Measurements from ENCODE around the gene CALML6. TPM values are rescaled to one million over a fixed set of nuclear protein-coding genes. Genes with fewer than 3 reads are reported as not detected.

The CALML6 gene
- polyA plus RNA-seq, 4 donors = 0.18 to 2.6 TPM; not detected in 2

- H3K36me3 ChIP-seq (ENCODE audit: control insufficient read depth in 3 of 3, insufficient read depth in 2 of 3, low read depth in 1 of 3, low read length in 3 of 3) = peaks cover 0 to 4% (median 0%) of the 10 kb centered on the region in 3 donors
- H3K9me3 ChIP-seq (ENCODE audit: control insufficient read depth in 2 of 2, insufficient read depth in 1 of 2, low read depth in 1 of 2, low read length in 1 of 2) = peaks cover 0 to 1% of the 10 kb centered on the region in 2 donors
- FAIRE-seq (no peak), DNase-seq (no peak)
- WGBS, 3 donors = 57 to 73% (median 65%) methylated on average over 5 to 6 of the region's 6 CpGs
- H3K4me3 ChIP-seq (ENCODE audit: low read depth in 1 of 3, low read length in 3 of 3) = no peak overlapping the region
- H3K27ac ChIP-seq (ENCODE audit: low read depth in 1 of 3, low read length in 2 of 3) = peak overlapping the region in 2 of 3 donors; percentile 56 to 93
- H3K27me3 ChIP-seq (ENCODE audit: control insufficient read depth in 3 of 3, insufficient read depth in 3 of 3, low read length in 3 of 3) = no peaks in the 10 kb centered on the region
- peaks cover 2 to 51% (median 5%) of the 10 kb centered on the region in 3 donors for H3K4me1 ChIP-seq (ENCODE audit: control insufficient read depth in 3 of 3, insufficient read depth in 2 of 3, low read depth in 1 of 3, low read length in 2 of 3)
Observed at GRCh38 chr1:1922702-1922955, 7.6 kb downstream of the CALML6 start.

DNA sequence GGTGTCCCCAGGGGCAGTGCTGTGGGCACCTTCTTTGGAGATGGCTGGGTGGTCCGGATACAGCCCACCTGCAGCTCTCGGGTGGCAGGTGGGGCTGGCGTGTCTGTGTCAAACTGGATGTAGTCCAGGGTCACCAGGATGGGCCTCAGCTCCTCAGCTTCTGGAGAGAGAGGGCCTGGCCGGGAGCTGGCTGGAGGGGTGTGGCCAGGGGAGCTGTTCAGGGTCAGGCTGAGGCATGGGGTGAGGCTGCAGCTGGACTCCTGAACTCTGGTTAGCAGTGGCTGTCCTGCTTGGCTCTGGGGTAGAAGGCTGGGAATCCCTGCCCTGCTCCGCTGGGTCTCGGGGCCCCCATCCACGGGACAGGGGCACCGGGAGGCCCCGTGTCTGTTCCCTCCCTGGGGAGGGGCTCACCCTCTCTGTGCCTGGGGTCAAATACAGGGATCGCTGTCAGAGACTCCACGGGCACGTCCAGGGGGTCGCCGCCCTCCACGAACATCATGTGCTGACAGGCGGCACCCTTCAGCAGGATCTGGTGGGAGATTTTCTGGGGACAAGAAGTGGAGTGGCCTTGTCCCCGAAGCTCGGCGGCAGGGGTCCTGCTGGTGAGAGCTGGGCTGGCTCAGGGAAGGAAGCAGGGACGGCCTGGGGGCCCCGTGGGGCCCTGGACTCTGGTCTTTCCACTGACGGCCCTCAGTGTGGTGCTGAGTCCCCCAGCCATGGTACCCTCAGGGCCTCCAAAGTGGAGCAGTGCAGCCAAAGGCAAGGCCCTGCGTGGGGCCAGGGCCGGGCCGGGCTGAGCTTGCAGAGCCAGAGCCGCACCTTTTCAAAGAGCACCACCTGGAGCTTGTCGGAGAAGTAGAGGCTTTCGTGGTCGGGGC is 8.1 kb downstream of the CALML6 start:
- DNase-seq (peak; percentile 83 to 88), FAIRE-seq (no peak)
- peak overlapping the region in 2 of 3 donors; percentile 20 to 21 for H3K4me3 ChIP-seq (ENCODE audit: low read depth in 1 of 3, low read length in 3 of 3)
- peaks cover 2 to 46% (median 5%) of the 10 kb centered on the region in 3 donors for H3K4me1 ChIP-seq (ENCODE audit: control insufficient read depth in 3 of 3, insufficient read depth in 2 of 3, low read depth in 1 of 3, low read length in 2 of 3)
- 27 to 57% (median 38%) methylated on average over 28 to 29 of the region's 29 CpGs for WGBS, 3 donors
- no peaks in the 10 kb centered on the region for H3K36me3 ChIP-seq (ENCODE audit: control insufficient read depth in 3 of 3, insufficient read depth in 2 of 3, low read depth in 1 of 3, low read length in 3 of 3)
- peak overlapping the region in 2 of 3 donors; percentile 81 to 93 for H3K27ac ChIP-seq (ENCODE audit: low read depth in 1 of 3, low read length in 2 of 3)
- H3K9me3 ChIP-seq (ENCODE audit: control insufficient read depth in 2 of 2, insufficient read depth in 1 of 2, low read depth in 1 of 2, low read length in 1 of 2) = peaks cover 0 to 4% of the 10 kb centered on the region in 2 donors
- no peaks in the 10 kb centered on the region for H3K27me3 ChIP-seq (ENCODE audit: control insufficient read depth in 3 of 3, insufficient read depth in 3 of 3, low read length in 3 of 3)

GRCh38 chr1:1924386-1924785 is 9.3 kb downstream of the CALML6 start:
- H3K9me3 ChIP-seq (ENCODE audit: control insufficient read depth in 2 of 2, insufficient read depth in 1 of 2, low read depth in 1 of 2, low read length in 1 of 2) = peaks cover 0 to 4% of the 10 kb centered on the region in 2 donors
- no peak overlapping the region for H3K27ac ChIP-seq (ENCODE audit: low read depth in 1 of 3, low read length in 2 of 3)
- FAIRE-seq (no peak), DNase-seq (peak in 1 of 2 donors; percentile 45)
- no peak overlapping the region for H3K4me3 ChIP-seq (ENCODE audit: low read depth in 1 of 3, low read length in 3 of 3)
- no peaks in the 10 kb centered on the region for H3K36me3 ChIP-seq (ENCODE audit: control insufficient read depth in 3 of 3, insufficient read depth in 2 of 3, low read depth in 1 of 3, low read length in 3 of 3)
- H3K27me3 ChIP-seq (ENCODE audit: control insufficient read depth in 3 of 3, insufficient read depth in 3 of 3, low read length in 3 of 3) = no peaks in the 10 kb centered on the region
- peaks cover 0 to 42% (median 3%) of the 10 kb centered on the region in 3 donors for H3K4me1 ChIP-seq (ENCODE audit: control insufficient read depth in 3 of 3, insufficient read depth in 2 of 3, low read depth in 1 of 3, low read length in 2 of 3)
- 22 to 40% (median 24%) methylated on average over 13 to 18 of the region's 18 CpGs for WGBS, 3 donors

DNA sequence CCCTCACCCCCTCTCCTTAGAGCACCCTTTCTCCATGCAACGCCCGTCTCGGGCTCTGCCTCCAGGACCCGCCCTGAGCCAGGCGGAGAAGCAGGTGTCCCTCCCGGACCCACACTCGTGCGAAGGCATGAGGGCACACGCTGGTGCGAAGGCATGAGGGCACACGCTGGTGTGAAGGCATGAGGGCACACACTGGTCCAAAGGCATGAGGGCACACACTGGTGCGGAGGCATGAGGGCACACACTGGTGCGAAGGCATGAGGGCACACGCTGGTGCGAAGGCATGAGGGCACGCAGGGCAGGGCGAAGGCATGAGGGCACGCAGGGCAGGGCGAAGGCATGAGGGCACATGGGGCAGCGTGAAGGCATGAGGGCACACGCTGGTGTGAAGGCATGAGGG is 9.8 kb downstream of the CALML6 start:
- no peak for FAIRE-seq
- no peak for DNase-seq

GRCh38 chr1:1925437-1926345 is 10.6 kb downstream of the CALML6 start:
- no peak for DNase-seq
- Histone ChIP-seq H3K4me1 (ENCODE audit: control insufficient read depth in 3 of 3, insufficient read depth in 2 of 3, low read depth in 1 of 3, low read length in 2 of 3) (peaks cover 0 to 31% (median 3%) of the 10 kb centered on the region in 3 donors), H3K36me3 (ENCODE audit: control insufficient read depth in 3 of 3, insufficient read depth in 2 of 3, low read depth in 1 of 3, low read length in 3 of 3) (no peaks in the 10 kb centered on the region), H3K4me3 (ENCODE audit: low read depth in 1 of 3, low read length in 3 of 3) (no peak overlapping the region), H3K9me3 (ENCODE audit: control insufficient read depth in 2 of 2, insufficient read depth in 1 of 2, low read depth in 1 of 2, low read length in 1 of 2) (peaks cover 0 to 4% of the 10 kb centered on the region in 2 donors), H3K27me3 (ENCODE audit: control insufficient read depth in 3 of 3, insufficient read depth in 3 of 3, low read length in 3 of 3) (no peaks in the 10 kb centered on the region), H3K27ac (ENCODE audit: low read depth in 1 of 3, low read length in 2 of 3) (no peak overlapping the region)
- no peak for FAIRE-seq
- WGBS, 3 donors = 81 to 89% (median 87%) methylated on average over 27 of the region's 27 CpGs

More for the DNA sequence above, 9.8 kb downstream of the CALML6 start:
- no peaks in the 10 kb centered on the region for H3K36me3 ChIP-seq (ENCODE audit: control insufficient read depth in 3 of 3, insufficient read depth in 2 of 3, low read depth in 1 of 3, low read length in 3 of 3)
- no peak overlapping the region for H3K27ac ChIP-seq (ENCODE audit: low read depth in 1 of 3, low read length in 2 of 3)
- WGBS, 3 donors = 64 to 84% (median 74%) methylated on average over 21 of the region's 21 CpGs
- H3K4me3 ChIP-seq (ENCODE audit: low read depth in 1 of 3, low read length in 3 of 3) = no peak overlapping the region
- H3K9me3 ChIP-seq (ENCODE audit: control insufficient read depth in 2 of 2, insufficient read depth in 1 of 2, low read depth in 1 of 2, low read length in 1 of 2) = peaks cover 0 to 4% of the 10 kb centered on the region in 2 donors
- peaks cover 0 to 39% (median 3%) of the 10 kb centered on the region in 3 donors for H3K4me1 ChIP-seq (ENCODE audit: control insufficient read depth in 3 of 3, insufficient read depth in 2 of 3, low read depth in 1 of 3, low read length in 2 of 3)
- no peaks in the 10 kb centered on the region for H3K27me3 ChIP-seq (ENCODE audit: control insufficient read depth in 3 of 3, insufficient read depth in 3 of 3, low read length in 3 of 3)

DNA sequence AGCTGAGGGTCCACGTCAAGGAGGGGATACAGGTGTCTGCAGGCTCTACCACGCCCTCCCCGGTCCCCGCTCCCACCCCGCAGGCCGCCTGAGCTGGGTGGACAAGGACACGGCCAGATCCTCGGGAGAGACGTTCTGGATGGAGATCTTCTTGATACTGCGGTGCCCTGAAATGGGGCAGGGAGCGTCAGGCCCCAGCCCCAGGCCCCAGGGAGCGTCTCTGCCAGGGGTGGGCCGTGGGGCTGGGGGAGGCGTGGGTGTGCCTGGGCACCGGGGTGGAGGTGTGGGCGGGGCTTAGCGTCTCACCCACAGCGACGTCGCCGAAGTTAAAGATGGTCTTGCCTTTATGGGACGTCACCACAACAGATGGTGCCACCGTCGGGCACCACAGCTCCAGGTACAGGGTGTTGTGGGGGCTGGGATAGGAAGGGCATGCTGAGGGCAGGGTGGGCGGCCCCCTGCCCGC is 11.3 kb downstream of the CALML6 start:
- DNase-seq (no peak), FAIRE-seq (no peak)
- Histone ChIP-seq H3K27me3 (ENCODE audit: control insufficient read depth in 3 of 3, insufficient read depth in 3 of 3, low read length in 3 of 3) (no peaks in the 10 kb centered on the region), H3K36me3 (ENCODE audit: control insufficient read depth in 3 of 3, insufficient read depth in 2 of 3, low read depth in 1 of 3, low read length in 3 of 3) (no peaks in the 10 kb centered on the region), H3K9me3 (ENCODE audit: control insufficient read depth in 2 of 2, insufficient read depth in 1 of 2, low read depth in 1 of 2, low read length in 1 of 2) (peaks cover 0 to 4% of the 10 kb centered on the region in 2 donors), H3K4me3 (ENCODE audit: low read depth in 1 of 3, low read length in 3 of 3) (no peak overlapping the region), H3K4me1 (ENCODE audit: control insufficient read depth in 3 of 3, insufficient read depth in 2 of 3, low read depth in 1 of 3, low read length in 2 of 3) (peaks cover 0 to 24% (median 3%) of the 10 kb centered on the region in 3 donors), H3K27ac (ENCODE audit: low read depth in 1 of 3, low read length in 2 of 3) (no peak overlapping the region)
- 75 to 83% (median 78%) methylated on average over 25 to 26 of the region's 26 CpGs for WGBS, 3 donors

- H3K4me1 ChIP-seq (ENCODE audit: control insufficient read depth in 3 of 3, insufficient read depth in 2 of 3, low read depth in 1 of 3, low read length in 2 of 3) = peaks cover 0 to 17% (median 3%) of the 10 kb centered on the region in 3 donors
- no peaks in the 10 kb centered on the region for H3K27me3 ChIP-seq (ENCODE audit: control insufficient read depth in 3 of 3, insufficient read depth in 3 of 3, low read length in 3 of 3)
- H3K27ac ChIP-seq (ENCODE audit: low read depth in 1 of 3, low read length in 2 of 3) = no peak overlapping the region
- no peaks in the 10 kb centered on the region for H3K36me3 ChIP-seq (ENCODE audit: control insufficient read depth in 3 of 3, insufficient read depth in 2 of 3, low read depth in 1 of 3, low read length in 3 of 3)
- 77 to 81% (median 79%) methylated on average over 20 to 21 of the region's 21 CpGs for WGBS, 3 donors
- DNase-seq (no peak), FAIRE-seq (no peak)
- peaks cover 0 to 4% of the 10 kb centered on the region in 2 donors for H3K9me3 ChIP-seq (ENCODE audit: control insufficient read depth in 2 of 2, insufficient read depth in 1 of 2, low read depth in 1 of 2, low read length in 1 of 2)
- H3K4me3 ChIP-seq (ENCODE audit: low read depth in 1 of 3, low read length in 3 of 3) = no peak overlapping the region
Observed at GRCh38 chr1:1926886-1927660, 12.0 kb downstream of the CALML6 start.
